BLaER1 (cell line): Measurements from ENCODE around the gene PLA2G4A.

Source experiments
- H3K27ac ChIP-seq: shearing (Covaris generic); formaldehyde crosslinking; 2 replicates; pipeline ENCODE4 v1.8.1; 2022
- H3K27me3 ChIP-seq: shearing (Covaris generic); formaldehyde crosslinking; 2 replicates; pipeline ENCODE4 v1.8.1; 2022
- H3K36me3 ChIP-seq: shearing (Covaris generic); formaldehyde crosslinking; 2 replicates; pipeline ENCODE4 v1.8.1; 2022
- H3K4me1 ChIP-seq: shearing (Covaris generic); formaldehyde crosslinking; 2 replicates; pipeline ENCODE4 v1.8.1; 2022
- H3K4me2 ChIP-seq: shearing (Covaris generic); formaldehyde crosslinking; 2 replicates; pipeline ENCODE4 v1.8.1; 2022
- H3K4me3 ChIP-seq: shearing (Covaris generic); formaldehyde crosslinking; 2 replicates; pipeline ENCODE4 v1.8.1; 2022
- H3K9ac ChIP-seq: shearing (Covaris generic); formaldehyde crosslinking; 2 replicates; pipeline ENCODE4 v1.8.1; 2022
- H3K9me3 ChIP-seq: shearing (Covaris generic); formaldehyde crosslinking; 2 replicates; pipeline ENCODE4 v1.8.1; 2022
- H4K20me1 ChIP-seq: shearing (Covaris generic); formaldehyde crosslinking; 2 replicates; pipeline ENCODE4 v1.8.1; 2022
- Cebpa-rat ChIP-seq: shearing (Covaris generic); IDR thresholded peaks from 2 replicates; pipeline ENCODE4 v1.8.1; 2022

The PLA2G4A gene

DNA sequence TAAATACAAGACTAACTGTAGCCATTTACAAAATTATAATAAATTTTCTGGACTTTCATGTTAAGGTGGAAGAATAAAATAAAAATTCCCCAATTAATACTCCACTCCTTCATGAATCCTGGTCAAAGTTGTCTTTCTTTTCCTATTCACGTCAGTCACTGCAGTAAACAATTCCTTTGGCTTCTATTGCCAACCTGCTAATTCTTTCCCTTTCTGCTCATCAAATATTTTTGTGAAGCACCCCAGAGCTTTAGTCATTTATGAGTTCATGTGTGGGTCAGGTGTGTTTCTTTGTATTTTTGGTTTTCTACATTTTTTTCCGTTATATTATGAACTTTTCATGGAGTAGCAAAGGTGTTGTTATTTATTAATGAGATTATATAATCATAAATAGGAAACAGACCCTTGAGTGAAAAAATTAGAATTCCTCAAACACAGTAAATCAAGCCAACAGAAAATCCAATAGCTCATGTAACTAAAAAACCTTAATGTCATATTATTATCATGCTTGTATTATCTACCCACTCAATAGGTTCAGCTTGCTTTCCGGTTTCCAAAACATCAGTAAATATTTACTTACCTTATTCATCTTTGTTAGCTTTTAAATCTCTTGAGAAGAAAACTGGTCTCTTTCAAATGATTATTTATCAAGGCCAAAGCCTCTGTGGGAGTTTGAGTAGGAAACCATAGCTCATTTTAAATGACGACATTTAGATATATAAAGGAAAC, 29.6 kb upstream of the PLA2G4A start:
- Histone ChIP-seq H3K27ac (no peak overlapping the region), H3K4me1 (no peaks in the 10 kb centered on the region), H3K4me2 (no peak overlapping the region)

DNA sequence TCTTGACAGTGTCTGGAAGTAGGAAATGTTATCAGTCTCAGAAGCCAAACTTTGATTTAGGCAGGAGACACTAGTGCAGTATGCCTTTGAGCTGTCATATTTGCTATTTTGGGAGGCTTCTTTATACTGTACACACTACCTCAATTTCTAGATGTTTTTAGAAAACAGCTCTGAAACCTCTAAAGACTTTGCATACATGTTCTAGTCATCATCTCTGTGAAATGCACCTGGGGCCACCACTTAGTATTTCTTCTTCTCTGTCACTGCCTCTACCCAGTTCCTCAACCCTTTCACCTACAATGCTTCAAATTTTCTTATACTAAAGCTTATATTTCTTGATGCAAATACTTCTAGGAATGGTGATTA, 29.1 kb upstream of the PLA2G4A start:
- no peak overlapping the region for H3K4me2 ChIP-seq
- H3K9me3 ChIP-seq, result no peaks in the 10 kb centered on the region
- no peaks in the 10 kb centered on the region for H3K36me3 ChIP-seq
- no peak for TF ChIP-seq Cebpa-rat
- no peak overlapping the region for H3K9ac ChIP-seq
- 0 out of 2 replicates have a peak, but pooled peaks cover 3% of the 10 kb centered on the region for H3K27me3 ChIP-seq
- H3K4me1 ChIP-seq, result no peaks in the 10 kb centered on the region
- no peak overlapping the region for H3K4me3 ChIP-seq
- no peak overlapping the region for H3K27ac ChIP-seq
- no peaks in the 10 kb centered on the region for H4K20me1 ChIP-seq

More for the DNA sequence above, 29.6 kb upstream of the PLA2G4A start:
- H3K9ac ChIP-seq, result no peak overlapping the region
- no peaks in the 10 kb centered on the region for H4K20me1 ChIP-seq
- no peaks in the 10 kb centered on the region for H3K9me3 ChIP-seq
- TF ChIP-seq Cebpa-rat, result no peak
- 0 out of 2 replicates have a peak, but pooled peaks cover 3% of the 10 kb centered on the region for H3K27me3 ChIP-seq
- H3K36me3 ChIP-seq, result no peaks in the 10 kb centered on the region
- no peak overlapping the region for H3K4me3 ChIP-seq

GRCh38 chr1:186802388-186802787, 26.4 kb upstream of the PLA2G4A start:
- no peaks in the 10 kb centered on the region for H3K4me1 ChIP-seq
- no peak overlapping the region for H3K27ac ChIP-seq
- H3K9ac ChIP-seq, result no peak overlapping the region
- no peak overlapping the region for H3K4me2 ChIP-seq
- 0 out of 2 replicates have a peak, but pooled peaks cover 3% of the 10 kb centered on the region for H3K27me3 ChIP-seq
- no peak overlapping the region for H3K4me3 ChIP-seq
- no peaks in the 10 kb centered on the region for H4K20me1 ChIP-seq
- no peak for TF ChIP-seq Cebpa-rat
- H3K9me3 ChIP-seq, result no peaks in the 10 kb centered on the region
- no peaks in the 10 kb centered on the region for H3K36me3 ChIP-seq

DNA sequence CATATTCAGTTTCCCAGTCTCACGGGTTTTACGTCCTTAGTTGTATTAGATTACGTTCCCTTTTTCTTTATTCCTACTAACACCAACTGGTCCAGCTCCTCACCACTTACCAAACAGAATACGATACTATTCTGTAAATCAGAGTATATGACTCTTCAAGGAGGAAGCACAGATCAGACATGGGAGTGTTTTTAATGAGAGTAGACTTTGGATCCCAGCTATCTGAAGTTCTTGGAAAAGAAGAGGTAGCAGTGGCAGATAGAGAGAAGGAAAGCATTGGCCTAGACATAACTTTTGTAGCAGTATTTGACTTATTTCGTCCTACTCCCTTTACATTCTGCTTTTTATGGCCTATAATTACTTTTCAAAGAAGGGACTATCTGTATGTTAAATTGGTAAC, 24.1 kb upstream of the PLA2G4A start:
- Histone ChIP-seq H3K36me3 (no peaks in the 10 kb centered on the region), H3K27me3 (0 out of 2 replicates have a peak, but pooled peaks cover 3% of the 10 kb centered on the region), H3K4me1 (no peaks in the 10 kb centered on the region), H3K9me3 (no peaks in the 10 kb centered on the region), H3K4me2 (no peak overlapping the region), H3K27ac (no peak overlapping the region), H4K20me1 (no peaks in the 10 kb centered on the region), H3K9ac (no peak overlapping the region), H3K4me3 (no peak overlapping the region)
- no peak for TF ChIP-seq Cebpa-rat

DNA sequence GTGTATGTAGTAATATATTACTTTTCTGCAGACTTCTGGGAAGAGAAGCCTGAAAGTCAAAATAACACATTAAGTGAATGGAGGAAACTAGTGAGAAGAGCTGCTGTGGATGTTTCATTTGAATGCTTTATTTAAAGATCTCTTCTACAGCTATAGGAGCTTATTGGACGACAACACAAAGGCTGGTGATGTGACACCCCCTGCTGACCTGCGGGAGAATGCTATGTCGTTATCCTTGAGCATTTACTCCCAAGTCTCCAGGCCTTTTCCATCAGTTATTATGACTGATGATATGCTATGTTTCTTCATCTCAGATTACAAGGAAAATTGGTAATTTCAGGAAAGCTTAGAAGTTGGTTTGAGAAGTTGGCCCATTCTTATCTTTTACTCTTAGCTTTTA, 22.3 kb upstream of the PLA2G4A start:
- H3K4me2 ChIP-seq, result no peak overlapping the region

GRCh38 chr1:186807163-186807562, 21.6 kb upstream of the PLA2G4A start:
- Histone ChIP-seq H3K4me3 (no peak overlapping the region), H4K20me1 (no peaks in the 10 kb centered on the region), H3K4me2 (no peak overlapping the region), H3K9me3 (no peaks in the 10 kb centered on the region), H3K9ac (no peak overlapping the region), H3K27ac (no peak overlapping the region), H3K4me1 (no peaks in the 10 kb centered on the region), H3K27me3 (0 out of 2 replicates have a peak, but pooled peaks cover 3% of the 10 kb centered on the region), H3K36me3 (no peaks in the 10 kb centered on the region)
- TF ChIP-seq Cebpa-rat, result peak; percentile 67; the same call in 1 of the 2 replicates

More for the DNA sequence above, 22.3 kb upstream of the PLA2G4A start:
- Histone ChIP-seq H3K36me3 (no peaks in the 10 kb centered on the region), H3K9ac (no peak overlapping the region), H3K9me3 (no peaks in the 10 kb centered on the region), H4K20me1 (no peaks in the 10 kb centered on the region), H3K4me3 (no peak overlapping the region), H3K27me3 (0 out of 2 replicates have a peak, but pooled peaks cover 3% of the 10 kb centered on the region), H3K27ac (no peak overlapping the region), H3K4me1 (no peaks in the 10 kb centered on the region)
- TF ChIP-seq Cebpa-rat, result no peak

DNA sequence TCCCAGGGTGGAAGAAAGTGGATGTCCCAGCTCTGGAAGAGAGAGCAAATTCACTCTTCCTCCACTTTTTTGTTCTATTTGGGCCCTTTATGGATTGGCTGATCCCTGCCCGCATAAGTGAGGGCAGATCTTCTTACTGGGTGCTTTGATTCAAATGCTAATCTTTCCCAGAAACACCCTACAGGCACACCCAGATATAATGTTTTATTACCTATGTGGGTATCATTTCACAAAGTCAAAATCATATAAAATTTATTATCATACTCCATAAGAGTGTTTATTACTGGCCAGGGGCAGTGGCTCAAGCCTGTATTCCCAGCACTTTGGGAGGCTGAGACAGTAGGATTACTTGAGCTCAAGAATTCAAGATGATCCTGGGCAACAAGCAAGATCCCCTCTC, 16.9 kb upstream of the PLA2G4A start:
- Histone ChIP-seq H4K20me1 (no peaks in the 10 kb centered on the region), H3K36me3 (no peaks in the 10 kb centered on the region), H3K4me1 (no peaks in the 10 kb centered on the region), H3K4me2 (no peak overlapping the region), H3K4me3 (no peak overlapping the region), H3K9ac (no peak overlapping the region), H3K27ac (no peak overlapping the region), H3K9me3 (no peaks in the 10 kb centered on the region), H3K27me3 (no peaks in the 10 kb centered on the region)
- TF ChIP-seq Cebpa-rat, result no peak

- H3K4me3 ChIP-seq, result no peak overlapping the region
- H3K27me3 ChIP-seq, result no peaks in the 10 kb centered on the region
- no peak overlapping the region for H3K9ac ChIP-seq
- H3K4me2 ChIP-seq, result no peak overlapping the region
- H3K4me1 ChIP-seq, result no peaks in the 10 kb centered on the region
- H3K9me3 ChIP-seq, result no peaks in the 10 kb centered on the region
- no peak for TF ChIP-seq Cebpa-rat
- no peak overlapping the region for H3K27ac ChIP-seq
- H4K20me1 ChIP-seq, result no peaks in the 10 kb centered on the region
- H3K36me3 ChIP-seq, result no peaks in the 10 kb centered on the region
Measured at GRCh38 chr1:186812570-186812969, 16.2 kb upstream of the PLA2G4A start.

DNA sequence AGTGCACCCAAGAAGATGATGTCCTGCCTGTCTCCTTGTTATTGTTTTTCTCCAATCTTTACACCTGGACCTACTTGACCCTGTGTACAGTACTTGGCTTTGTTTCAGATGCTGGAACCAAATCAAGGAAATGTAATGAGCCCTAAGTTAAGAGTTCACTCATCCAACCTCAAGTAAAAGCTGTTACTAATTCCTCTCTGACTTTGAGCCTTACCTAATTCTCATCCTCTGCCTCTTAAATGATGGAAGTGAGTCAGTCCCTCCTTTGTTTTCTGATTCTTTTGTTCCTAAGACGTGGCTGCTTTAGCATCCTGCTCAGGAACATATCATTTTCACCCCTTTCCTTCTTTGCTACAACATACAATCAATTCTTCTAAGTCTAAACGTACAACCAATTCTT, 15.3 kb upstream of the PLA2G4A start:
- H3K4me1 ChIP-seq, result no peaks in the 10 kb centered on the region
- H3K27ac ChIP-seq, result no peak overlapping the region
- H3K9me3 ChIP-seq, result no peaks in the 10 kb centered on the region
- no peaks in the 10 kb centered on the region for H3K27me3 ChIP-seq
- H3K9ac ChIP-seq, result no peak overlapping the region
- no peaks in the 10 kb centered on the region for H3K36me3 ChIP-seq
- no peak overlapping the region for H3K4me2 ChIP-seq
- no peak for TF ChIP-seq Cebpa-rat
- H3K4me3 ChIP-seq, result no peak overlapping the region
- H4K20me1 ChIP-seq, result no peaks in the 10 kb centered on the region

DNA sequence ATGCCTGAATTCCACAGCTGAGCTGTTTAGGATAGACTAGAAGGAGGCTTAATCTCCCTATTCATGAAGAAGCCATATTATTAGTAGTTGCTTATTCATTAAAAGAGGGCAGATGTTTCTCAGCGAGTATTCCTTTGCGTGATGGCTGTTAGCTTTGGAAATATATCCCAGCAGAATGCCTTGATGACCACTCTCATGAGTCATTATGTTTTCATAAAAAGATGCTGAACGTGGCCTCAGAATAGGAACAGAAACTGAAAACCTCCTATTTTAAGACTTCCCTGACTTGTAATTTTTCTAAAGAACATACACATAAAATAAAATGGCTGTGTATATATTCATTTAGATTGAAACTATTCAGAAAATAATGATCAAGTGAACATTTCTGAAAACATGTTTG, 9.6 kb upstream of the PLA2G4A start:
- Histone ChIP-seq H3K4me3 (no peak overlapping the region), H4K20me1 (no peaks in the 10 kb centered on the region), H3K27me3 (no peaks in the 10 kb centered on the region), H3K4me2 (no peak overlapping the region), H3K36me3 (no peaks in the 10 kb centered on the region), H3K9ac (no peak overlapping the region), H3K27ac (no peak overlapping the region), H3K9me3 (no peaks in the 10 kb centered on the region), H3K4me1 (no peaks in the 10 kb centered on the region)
- no peak for TF ChIP-seq Cebpa-rat

DNA sequence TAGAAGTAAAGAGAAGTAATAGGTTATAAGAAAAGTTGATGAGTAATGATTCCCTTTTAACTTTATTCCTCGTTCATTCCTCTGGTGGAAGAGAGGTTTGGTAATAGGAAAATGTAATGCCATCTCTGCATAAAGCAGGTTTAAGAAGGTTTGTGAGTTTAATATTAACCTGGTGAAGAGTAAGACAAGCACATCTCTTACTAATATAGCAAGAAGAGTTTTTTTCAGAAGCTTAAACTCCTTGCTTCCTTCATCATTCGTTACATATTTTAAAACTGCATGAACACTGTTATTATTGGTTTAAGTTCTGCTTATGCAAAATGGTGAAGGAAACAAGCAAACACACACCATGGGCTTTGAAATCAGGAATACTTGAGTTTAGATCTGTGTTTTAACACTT, 9.2 kb upstream of the PLA2G4A start:
- no peak for TF ChIP-seq Cebpa-rat
- Histone ChIP-seq H3K4me2 (no peak overlapping the region), H3K27me3 (no peaks in the 10 kb centered on the region), H4K20me1 (no peaks in the 10 kb centered on the region), H3K4me3 (no peak overlapping the region), H3K27ac (no peak overlapping the region), H3K4me1 (no peaks in the 10 kb centered on the region), H3K9me3 (no peaks in the 10 kb centered on the region), H3K9ac (no peak overlapping the region), H3K36me3 (no peaks in the 10 kb centered on the region)
